SJCRH30 (cell line): Measurements from ENCODE around the gene CFAP251. TPM values are rescaled to one million over a fixed set of nuclear protein-coding genes. Genes with fewer than 3 reads are reported as not detected.
"Not testable (repeated sequence)": the region's sequence is repeated elsewhere in the genome, so short reads cannot be mapped to it uniquely, and the experiment has no call there.

Experiments
- DNase-seq, 2 experiments: peaks; one replicate each; pipeline ENCODE4 v3.0.0-alpha.2; 2015 to 2020
- H3K27ac ChIP-seq: fragments of 250-450 bp; sonication (Bioruptor Pico); 2 replicates; pipeline ENCODE4 v1.5.1; 2020; ENCODE audit warnings: mild to moderate bottlenecking, moderate library complexity
- H3K27me3 ChIP-seq: fragments of 250-450 bp; sonication (Bioruptor Pico); 2 replicates; pipeline ENCODE4 v1.5.1; 2020; ENCODE audit warnings: mild to moderate bottlenecking, moderate library complexity
- H3K36me3 ChIP-seq: fragments of 250-450 bp; sonication (Bioruptor Pico); 2 replicates; pipeline ENCODE4 v1.5.1; 2020; ENCODE audit warnings: mild to moderate bottlenecking, moderate library complexity
- H3K4me1 ChIP-seq: fragments of 250-450 bp; sonication (Bioruptor Pico); 2 replicates; pipeline ENCODE4 v1.5.1; 2020; ENCODE audit warnings: mild to moderate bottlenecking, moderate library complexity
- H3K4me3 ChIP-seq: fragments of 250-450 bp; sonication (Bioruptor Pico); 2 replicates; pipeline ENCODE4 v1.5.1; 2020; ENCODE audit warnings: mild to moderate bottlenecking, moderate library complexity
- H3K9me3 ChIP-seq: fragments of 250-450 bp; sonication (Bioruptor Pico); replicated peaks from 2 replicates; pipeline ENCODE4 v1.5.1; 2020; ENCODE audit warnings: mild to moderate bottlenecking, moderate library complexity
- total RNA-seq: library from RNA; depleted of rRNA; stranded (reverse); fragments of >200 nt; shearing (Covaris generic); gene quantifications from 2 replicates; pipeline ENCODE4 v1.2.3, GENCODE V29; 2014; rRNA removed

The CFAP251 gene
- total RNA-seq: 0.41 and 0.45 TPM in 2 replicates

GRCh38 chr12:121917950-121918678 is at the start of gene CFAP251:
TSS of gene CFAP251 (plus strand) at chr12:121918592. CDS start at chr12:121921306, 2,714 bp downstream.
- H3K36me3 ChIP-seq: peaks cover 17% of the 10 kb centered on the region
- no peak within 1 kb of the TSS for H3K4me3 ChIP-seq
- no peak for DNase-seq
- H3K27me3 ChIP-seq: no peaks in the 10 kb centered on the region
- H3K27ac ChIP-seq: no peak within 1 kb of the TSS
- no peaks in the 10 kb centered on the region for H3K4me1 ChIP-seq
- H3K9me3 ChIP-seq: no peaks in the 10 kb centered on the region

GRCh38 chr12:121869229-121869628 is 49.2 kb upstream of the CFAP251 start:
- not testable (repeated sequence) for H3K4me1 ChIP-seq, H3K27me3 ChIP-seq

GRCh38 chr12:121871467-121871866 is 46.9 kb upstream of the CFAP251 start:
- Histone ChIP-seq H3K27me3 (no peaks in the 10 kb centered on the region), H3K27ac (no peak overlapping the region), H3K9me3 (no peaks in the 10 kb centered on the region), H3K4me3 (no peak overlapping the region), H3K4me1 (no peaks in the 10 kb centered on the region; the same call in 1 of the 2 replicates), H3K36me3 (no peaks in the 10 kb centered on the region)
- DNase-seq: no peak

More at GRCh38 chr12:121869229-121869628, 49.2 kb upstream of the CFAP251 start:
- not testable (repeated sequence) for H3K27ac ChIP-seq, H3K9me3 ChIP-seq, H3K36me3 ChIP-seq, H3K4me3 ChIP-seq, DNase-seq

GRCh38 chr12:121872546-121873215 is 45.7 kb upstream of the CFAP251 start:
- H3K27ac ChIP-seq: no peak overlapping the region

GRCh38 chr12:121873216-121873569 is 45.2 kb upstream of the CFAP251 start:
- no peaks in the 10 kb centered on the region; the same call in 1 of the 2 replicates for H3K4me1 ChIP-seq
- no peak overlapping the region for H3K27ac ChIP-seq
- no peaks in the 10 kb centered on the region for H3K9me3 ChIP-seq
- DNase-seq: no peak
- H3K36me3 ChIP-seq: no peaks in the 10 kb centered on the region
- H3K27me3 ChIP-seq: no peaks in the 10 kb centered on the region
- no peak overlapping the region for H3K4me3 ChIP-seq

More at GRCh38 chr12:121872546-121873215, 45.7 kb upstream of the CFAP251 start:
- no peak overlapping the region for H3K4me3 ChIP-seq
- DNase-seq: peak; percentile 30 to 55
- no peaks in the 10 kb centered on the region for H3K36me3 ChIP-seq
- no peaks in the 10 kb centered on the region for H3K27me3 ChIP-seq
- H3K9me3 ChIP-seq: no peaks in the 10 kb centered on the region
- H3K4me1 ChIP-seq: no peaks in the 10 kb centered on the region; the same call in 1 of the 2 replicates

- Histone ChIP-seq H3K27ac (no peak overlapping the region), H3K36me3 (no peaks in the 10 kb centered on the region), H3K9me3 (no peaks in the 10 kb centered on the region), H3K4me1 (no peaks in the 10 kb centered on the region; the same call in 1 of the 2 replicates), H3K4me3 (no peak overlapping the region), H3K27me3 (no peaks in the 10 kb centered on the region)
- no peak for DNase-seq
Observed at GRCh38 chr12:121874071-121874470, 44.3 kb upstream of the CFAP251 start.

- H3K4me1 ChIP-seq: no peaks in the 10 kb centered on the region; the same call in 1 of the 2 replicates
- H3K4me3 ChIP-seq: no peak overlapping the region
- no peaks in the 10 kb centered on the region for H3K9me3 ChIP-seq
- H3K36me3 ChIP-seq: no peaks in the 10 kb centered on the region
- H3K27me3 ChIP-seq: no peaks in the 10 kb centered on the region
- H3K27ac ChIP-seq: no peak overlapping the region
- no peak for DNase-seq
Observed at GRCh38 chr12:121875582-121875981, 42.8 kb upstream of the CFAP251 start.

GRCh38 chr12:121876080-121876447 is 42.3 kb upstream of the CFAP251 start:
- not testable (repeated sequence) for H3K4me1 ChIP-seq, H3K4me3 ChIP-seq, H3K9me3 ChIP-seq, H3K27me3 ChIP-seq, DNase-seq, H3K36me3 ChIP-seq, H3K27ac ChIP-seq

GRCh38 chr12:121883315-121883660 is 35.1 kb upstream of the CFAP251 start:
- H3K9me3 ChIP-seq: no peaks in the 10 kb centered on the region
- no peaks in the 10 kb centered on the region; the same call in 1 of the 2 replicates for H3K4me1 ChIP-seq
- H3K27ac ChIP-seq: no peak overlapping the region
- no peak overlapping the region for H3K4me3 ChIP-seq
- peak in 1 of 2 experiments; percentile 28 for DNase-seq
- no peaks in the 10 kb centered on the region for H3K36me3 ChIP-seq
- H3K27me3 ChIP-seq: no peaks in the 10 kb centered on the region; the same call in 1 of the 2 replicates

GRCh38 chr12:121885129-121885528 is 33.3 kb upstream of the CFAP251 start:
- H3K27ac ChIP-seq, H3K4me3 ChIP-seq, H3K36me3 ChIP-seq, H3K27me3 ChIP-seq, DNase-seq, H3K4me1 ChIP-seq, H3K9me3 ChIP-seq: not testable (repeated sequence)

GRCh38 chr12:121888083-121888477 is 30.3 kb upstream of the CFAP251 start:
- peaks cover 4% of the 10 kb centered on the region; the same call in 1 of the 2 replicates for H3K4me1 ChIP-seq
- H3K27ac ChIP-seq: peak overlapping the region; percentile 2; the same call in 1 of the 2 replicates
- H3K27me3 ChIP-seq: no peaks in the 10 kb centered on the region; the same call in 1 of the 2 replicates
- H3K4me3 ChIP-seq: peak overlapping the region; percentile 75
- H3K9me3 ChIP-seq: no peaks in the 10 kb centered on the region
- no peaks in the 10 kb centered on the region for H3K36me3 ChIP-seq
- no peak for DNase-seq

GRCh38 chr12:121888478-121889273 is 29.7 kb upstream of the CFAP251 start, which contains the start of gene PSMD9:
TSS of gene PSMD9 (plus strand) at chr12:121888790. CDS start at chr12:121888857, 67 bp downstream.
- Histone ChIP-seq H3K27me3 (no peaks in the 10 kb centered on the region; the same call in 1 of the 2 replicates), H3K4me3 (peak within 1 kb of the TSS; percentile 75), H3K9me3 (no peaks in the 10 kb centered on the region), H3K27ac (peak within 1 kb of the TSS; percentile 58), H3K36me3 (no peaks in the 10 kb centered on the region), H3K4me1 (peaks cover 4% of the 10 kb centered on the region; the same call in 1 of the 2 replicates)
- peak; percentile 97 to 98 for DNase-seq

GRCh38 chr12:121889274-121889624 is 29.1 kb upstream of the CFAP251 start:
- DNase-seq: no peak
- peaks cover 6% of the 10 kb centered on the region; the same call in 1 of the 2 replicates for H3K4me1 ChIP-seq
- H3K27me3 ChIP-seq: no peaks in the 10 kb centered on the region; the same call in 1 of the 2 replicates
- H3K9me3 ChIP-seq: no peaks in the 10 kb centered on the region
- peak overlapping the region; percentile 58; the same call in 1 of the 2 replicates for H3K27ac ChIP-seq
- H3K36me3 ChIP-seq: no peaks in the 10 kb centered on the region
- peak overlapping the region; percentile 75 for H3K4me3 ChIP-seq

GRCh38 chr12:121889661-121890060 is 28.7 kb upstream of the CFAP251 start:
- H3K27me3 ChIP-seq, H3K9me3 ChIP-seq, DNase-seq, H3K27ac ChIP-seq, H3K36me3 ChIP-seq, H3K4me1 ChIP-seq: not testable (repeated sequence)
- peak overlapping the region; percentile 75 for H3K4me3 ChIP-seq
